UCSD-AML1 (cell line): ENCODE data around the gene KBTBD12.
"Not testable (repeated sequence)": the region's sequence is repeated elsewhere in the genome, so short reads cannot be mapped to it uniquely, and the experiment has no call there.

ENCODE experiments used
- DNase-seq: peaks from one replicate; lab custom pipeline; 2025; ENCODE audit not compliant: unreplicated experiment; lab: John Stamatoyannopoulos, UW

The KBTBD12 gene, protein sequence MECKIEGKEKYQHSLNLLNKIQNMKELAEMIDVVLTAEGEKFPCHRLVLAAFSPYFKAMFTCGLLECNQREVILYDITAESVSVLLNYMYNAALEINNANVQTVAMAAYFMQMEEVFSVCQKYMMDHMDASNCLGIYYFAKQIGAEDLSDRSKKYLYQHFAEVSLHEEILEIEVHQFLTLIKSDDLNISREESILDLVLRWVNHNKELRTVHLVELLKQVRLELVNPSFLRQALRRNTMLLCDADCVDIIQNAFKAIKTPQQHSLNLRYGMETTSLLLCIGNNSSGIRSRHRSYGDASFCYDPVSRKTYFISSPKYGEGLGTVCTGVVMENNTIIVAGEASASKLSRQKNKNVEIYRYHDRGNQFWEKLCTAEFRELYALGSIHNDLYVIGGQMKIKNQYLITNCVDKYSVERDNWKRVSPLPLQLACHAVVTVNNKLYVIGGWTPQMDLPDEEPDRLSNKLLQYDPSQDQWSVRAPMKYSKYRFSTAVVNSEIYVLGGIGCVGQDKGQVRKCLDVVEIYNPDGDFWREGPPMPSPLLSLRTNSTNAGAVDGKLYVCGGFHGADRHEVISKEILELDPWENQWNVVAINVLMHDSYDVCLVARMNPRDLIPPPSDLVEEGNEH

DNA sequence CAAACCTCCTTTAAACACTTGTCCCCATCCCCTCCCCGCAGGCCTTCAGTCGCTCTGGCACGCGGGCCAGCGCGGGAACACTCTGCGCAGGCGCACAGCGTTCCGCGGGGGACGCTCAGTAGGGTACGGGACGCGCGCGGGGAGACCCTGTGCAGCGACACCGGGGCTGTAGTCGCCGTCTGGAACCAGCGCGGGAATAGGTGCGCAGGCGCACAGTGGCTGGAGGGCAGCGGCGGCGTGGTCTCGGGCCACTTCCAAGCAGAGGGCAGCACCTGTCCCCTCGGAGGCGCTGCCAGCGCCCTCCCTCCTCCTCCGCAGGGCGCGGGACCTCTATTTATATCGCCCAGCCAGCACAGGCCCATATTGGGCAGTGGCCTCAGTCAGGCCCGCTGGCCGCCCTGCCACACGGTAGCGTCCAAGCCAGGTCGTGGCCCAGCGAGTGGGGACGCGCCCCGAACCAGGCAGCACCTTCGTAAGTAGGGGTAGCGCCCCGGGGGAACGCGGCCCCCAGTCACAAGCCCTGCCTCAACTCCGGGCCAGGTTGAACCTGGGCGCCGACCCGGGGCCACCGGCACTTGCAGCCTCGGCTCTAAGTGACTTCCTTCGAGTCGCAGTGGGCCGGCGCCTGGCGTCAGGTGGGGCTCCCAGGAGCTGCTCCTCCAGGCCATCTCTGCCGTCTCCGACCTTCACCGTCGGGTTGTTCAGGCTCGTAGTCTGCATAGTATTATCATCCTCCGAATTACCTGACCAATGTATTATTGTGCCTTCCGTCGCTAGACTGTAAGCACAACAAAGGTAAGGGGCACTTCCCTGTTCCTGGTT, at the start of gene KBTBD12:
KBTBD12 (plus strand) TSS at position 118 of the 822 bp plus-strand sequence. CDS start 7,830 bp downstream, outside the sequence.
- no peak for DNase-seq

DNA sequence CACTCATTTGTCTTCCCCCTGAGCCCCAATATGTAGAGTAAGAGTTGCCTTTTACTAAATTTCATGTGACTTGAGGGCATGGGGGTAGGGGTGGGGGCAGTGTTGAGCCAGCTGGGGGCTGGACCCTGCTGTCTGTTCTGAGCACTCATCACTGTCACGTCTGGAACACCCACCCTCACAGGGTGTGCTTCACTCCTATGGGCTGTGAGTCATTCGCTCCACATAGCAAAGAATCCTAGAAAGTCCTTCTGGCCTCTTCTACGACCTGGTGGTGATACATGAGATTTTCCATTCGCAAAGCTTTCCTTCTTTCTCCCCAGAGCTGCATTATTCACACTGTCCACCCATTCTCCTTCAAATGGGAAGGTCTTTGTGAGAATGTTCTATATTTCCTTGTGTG, 49.1 kb upstream of the KBTBD12 start:
- DNase-seq = no peak

DNA sequence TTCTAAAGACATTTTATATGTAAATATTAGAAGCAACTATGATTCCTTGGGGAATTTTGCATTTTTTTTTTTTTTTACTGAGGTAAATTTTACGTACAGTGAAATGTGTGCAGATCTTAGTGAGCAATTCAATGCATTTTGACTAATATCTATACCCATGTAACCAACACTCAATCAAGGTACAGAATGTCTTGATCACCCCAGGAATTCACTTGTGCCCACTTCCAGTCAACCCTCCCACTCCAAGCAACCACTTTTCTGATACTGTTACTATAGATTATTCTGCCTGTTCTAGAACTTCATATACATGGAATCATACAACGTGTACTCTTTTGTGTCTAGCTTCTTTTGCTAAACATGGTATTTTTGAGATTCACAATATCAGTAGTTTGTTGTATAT, 47.6 kb upstream of the KBTBD12 start:
- DNase-seq = no peak

DNA sequence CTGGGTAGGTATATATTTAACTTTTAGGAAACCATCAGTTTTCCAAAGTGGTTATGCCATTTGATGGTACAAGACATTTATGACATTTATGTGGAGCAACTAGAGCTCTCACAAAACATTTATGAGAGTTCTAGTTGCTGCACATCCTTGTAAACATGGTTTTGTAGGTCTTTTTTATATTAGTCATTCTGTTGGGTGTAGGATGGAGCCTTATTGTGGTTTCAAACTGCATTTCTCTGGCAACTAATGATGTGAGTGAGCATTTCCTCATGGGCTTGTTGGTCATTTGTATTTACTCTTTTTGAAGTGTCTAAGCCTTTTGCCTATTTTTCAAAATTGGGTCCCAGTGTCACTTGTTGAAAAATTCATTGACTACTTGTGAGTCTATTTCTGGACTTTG, 47.0 kb upstream of the KBTBD12 start:
- DNase-seq = no peak

DNA sequence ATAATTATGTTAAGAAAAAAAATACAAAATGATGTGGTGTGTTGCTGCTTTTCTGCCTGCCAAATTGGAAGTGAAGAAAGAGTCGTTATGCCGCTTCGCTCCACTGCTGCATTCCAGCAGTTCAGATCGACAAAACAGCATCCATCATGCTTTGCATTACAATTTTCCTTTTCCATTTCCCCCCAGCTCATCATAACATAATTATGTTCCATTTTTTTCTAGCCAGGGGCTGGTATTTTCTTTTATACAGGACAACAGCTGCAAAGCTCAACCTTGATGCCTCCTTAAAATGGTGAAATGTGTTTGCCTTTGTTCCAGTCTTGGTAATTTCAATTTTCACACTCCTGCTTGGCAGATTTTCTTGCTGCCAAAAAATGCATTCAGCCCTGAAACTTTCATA, 44.9 kb upstream of the KBTBD12 start:
- no peak for DNase-seq

DNA sequence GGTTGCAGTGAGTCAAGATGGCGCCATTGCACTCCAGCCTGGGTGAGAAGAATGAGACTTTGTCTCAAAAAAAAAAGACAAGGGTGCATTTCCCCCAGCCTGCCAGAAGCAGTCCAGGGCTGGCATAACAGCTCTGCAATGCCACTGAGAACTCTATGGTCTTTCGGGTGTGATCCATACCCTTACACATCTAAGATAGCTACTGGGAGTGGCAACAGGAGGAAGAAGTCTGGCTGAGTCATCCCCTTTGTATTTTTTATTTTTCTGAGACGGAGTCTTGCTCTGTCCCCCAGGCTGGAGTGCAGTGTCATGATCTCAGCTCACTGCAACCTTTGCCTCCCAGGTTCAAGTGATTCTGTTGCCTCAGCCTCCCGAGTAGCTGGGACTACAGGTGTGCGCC, 40.9 kb upstream of the KBTBD12 start:
- not testable (repeated sequence) for DNase-seq

DNA sequence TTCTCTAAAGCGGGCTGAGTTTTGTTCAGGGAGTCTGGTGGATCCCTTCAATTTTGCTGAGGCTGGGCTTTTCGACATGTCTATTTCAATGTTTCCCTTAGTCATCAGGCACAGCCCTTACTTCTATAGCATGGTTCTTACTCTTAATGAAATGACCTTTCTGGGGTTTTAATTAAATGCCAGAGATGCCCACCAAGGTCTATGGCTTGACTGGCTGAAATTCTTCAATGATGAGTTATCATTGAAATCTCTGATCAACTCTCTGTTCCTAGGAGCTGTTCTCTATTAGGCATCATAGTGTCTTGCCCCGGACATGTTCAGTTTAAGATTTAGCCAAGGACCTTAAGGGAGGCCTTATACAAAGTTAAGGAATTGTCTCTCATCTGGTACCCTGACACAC, 33.4 kb upstream of the KBTBD12 start:
- DNase-seq = no peak

DNA sequence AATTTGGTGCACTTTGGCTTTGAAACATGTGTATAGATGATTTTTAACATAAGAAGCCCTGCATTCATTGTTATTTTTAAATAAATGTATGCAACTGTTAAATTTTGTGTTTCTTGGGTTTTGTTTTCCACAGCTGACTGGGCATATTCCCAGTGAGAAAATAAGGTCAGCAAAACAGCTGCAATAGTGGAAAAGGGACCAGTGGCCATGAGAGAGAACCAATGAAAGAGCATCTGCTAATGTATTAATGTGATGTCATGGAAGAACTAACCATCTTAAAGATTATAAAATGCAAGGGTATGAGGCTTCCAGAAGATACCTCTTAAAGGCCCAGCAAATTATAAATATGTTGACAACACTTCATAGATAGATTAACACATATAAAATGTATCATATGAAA, 31.0 kb upstream of the KBTBD12 start:
- no peak for DNase-seq

DNA sequence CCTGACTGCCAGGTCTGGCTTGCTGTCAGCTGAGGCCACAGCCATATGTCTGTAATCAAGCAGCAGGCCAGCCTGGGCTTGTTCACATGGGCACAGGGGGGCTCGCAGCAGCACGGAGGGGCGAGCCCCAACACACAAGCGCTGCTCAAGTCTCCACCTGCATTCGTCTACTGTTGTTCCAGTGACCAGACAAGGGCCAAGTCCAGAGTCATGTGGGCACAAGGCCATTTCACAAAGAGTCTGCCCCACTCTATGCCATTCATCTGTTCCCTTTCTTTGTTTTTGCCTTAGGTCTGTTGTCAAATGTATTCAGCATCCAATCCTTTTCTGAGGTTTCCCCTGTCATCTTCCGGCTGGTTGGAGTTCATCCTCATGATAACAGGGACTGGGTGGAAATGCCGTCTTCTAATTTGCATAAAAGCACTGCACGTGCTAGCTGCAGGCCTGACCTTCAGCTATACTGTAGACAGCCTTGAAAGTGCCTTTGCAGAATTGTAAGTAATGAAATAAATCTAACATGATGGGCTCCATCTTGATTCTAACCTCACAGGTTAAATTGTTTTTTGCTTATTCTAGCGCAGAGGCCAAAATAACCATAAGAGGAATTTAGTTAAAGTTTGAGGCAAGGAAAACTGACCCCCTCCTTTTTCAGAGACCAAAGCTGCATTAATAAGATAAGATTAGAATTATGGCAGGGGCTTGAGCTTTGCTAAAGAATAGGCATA, 28.6 kb upstream of the KBTBD12 start:
- DNase-seq = no peak

DNA sequence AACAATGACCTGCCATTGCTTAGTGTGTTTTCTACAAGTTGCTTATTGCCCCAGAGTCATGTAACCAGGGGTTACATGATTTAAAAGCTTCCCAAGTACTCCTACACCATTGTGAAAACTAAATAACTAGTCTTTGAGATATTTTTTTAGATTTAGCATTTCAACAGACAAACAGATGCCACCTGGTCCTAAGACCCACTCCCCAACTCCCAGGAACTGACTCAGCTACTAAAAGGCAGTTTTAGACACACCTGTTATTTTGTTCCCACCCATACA, 28.1 kb upstream of the KBTBD12 start:
- DNase-seq = no peak

DNA sequence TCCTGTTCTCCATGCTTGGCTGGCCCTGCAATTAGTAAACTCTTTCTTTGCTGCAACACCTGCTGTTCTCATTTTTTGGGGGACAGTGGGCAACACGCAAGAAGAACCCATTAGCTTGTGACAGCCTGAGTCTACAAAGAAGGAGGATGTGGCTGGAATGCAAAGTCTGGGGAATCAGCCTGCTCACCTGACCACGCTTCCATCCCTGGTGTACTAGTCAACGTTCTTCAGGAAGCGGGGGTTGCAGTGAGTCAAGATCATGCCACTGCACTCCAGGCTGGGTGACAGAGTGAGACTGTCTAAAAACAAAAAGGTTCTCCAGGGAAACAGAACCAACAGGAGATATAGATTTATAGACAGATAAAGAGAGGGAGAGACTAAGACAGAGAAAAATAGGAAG, 27.7 kb upstream of the KBTBD12 start:
- DNase-seq = no peak

DNA sequence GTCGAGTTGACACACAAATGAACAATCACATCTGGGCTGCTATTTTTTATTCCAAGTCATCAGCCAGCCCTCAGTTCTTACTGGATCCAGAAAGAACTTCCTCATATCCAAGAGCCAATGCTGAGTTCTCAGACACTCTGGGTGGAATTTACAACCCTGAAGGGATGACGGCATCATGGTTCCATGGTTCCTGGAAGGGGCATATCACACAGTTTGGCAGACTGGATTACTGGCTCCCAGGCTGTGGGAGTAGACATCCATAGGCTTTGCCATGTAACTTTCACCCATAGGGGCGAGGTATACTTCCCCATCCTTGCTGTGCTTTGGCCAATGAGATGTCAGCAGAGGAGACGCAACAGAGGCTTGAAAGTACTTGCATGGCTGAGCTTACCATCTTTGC, 26.9 kb upstream of the KBTBD12 start:
- no peak for DNase-seq

DNA sequence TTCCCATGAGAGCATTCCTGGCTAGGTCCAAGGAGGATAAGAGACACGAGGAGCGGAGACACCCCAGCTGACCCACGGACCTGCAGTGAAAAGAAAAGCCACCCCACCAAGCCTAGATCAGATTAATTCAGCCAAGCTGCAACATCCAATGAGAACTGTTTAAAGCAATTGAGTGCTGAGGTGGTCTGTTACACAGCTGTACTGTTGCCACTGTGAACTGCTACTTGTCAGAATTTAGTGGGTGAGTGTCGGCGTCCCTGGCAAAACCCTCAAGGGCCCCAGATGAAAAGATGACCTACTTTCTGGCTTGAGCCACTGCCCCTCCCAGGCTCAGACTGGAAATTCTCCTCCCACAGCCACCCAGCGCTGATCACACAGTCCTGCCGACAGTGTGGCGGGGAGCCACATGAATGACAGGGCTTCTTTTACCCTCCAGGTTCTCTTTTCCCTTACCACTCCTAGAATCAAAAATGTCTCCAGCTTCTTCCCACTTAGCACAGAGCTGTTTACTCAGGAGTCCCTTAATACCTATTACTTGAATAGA, 26.4 kb upstream of the KBTBD12 start:
- no peak for DNase-seq

DNA sequence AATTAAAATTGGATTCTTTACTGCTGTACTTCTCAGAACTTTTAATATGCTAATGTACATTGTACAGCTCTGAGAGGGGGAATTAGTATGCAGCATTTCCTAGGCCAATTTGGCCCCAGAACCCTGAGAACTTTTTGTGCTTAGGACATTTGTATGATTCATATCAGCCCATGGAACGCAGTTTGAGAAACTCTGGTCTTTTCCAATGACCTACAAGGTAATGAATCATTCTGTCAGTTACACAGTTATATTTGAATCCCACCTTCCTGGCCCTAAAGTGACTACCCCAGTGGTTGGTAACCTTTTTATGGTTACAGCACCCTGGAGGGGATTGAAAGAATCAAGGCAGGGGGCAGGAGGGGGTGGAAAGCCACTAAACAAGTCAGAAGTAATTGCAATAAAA, 25.6 kb upstream of the KBTBD12 start:
- no peak for DNase-seq

DNA sequence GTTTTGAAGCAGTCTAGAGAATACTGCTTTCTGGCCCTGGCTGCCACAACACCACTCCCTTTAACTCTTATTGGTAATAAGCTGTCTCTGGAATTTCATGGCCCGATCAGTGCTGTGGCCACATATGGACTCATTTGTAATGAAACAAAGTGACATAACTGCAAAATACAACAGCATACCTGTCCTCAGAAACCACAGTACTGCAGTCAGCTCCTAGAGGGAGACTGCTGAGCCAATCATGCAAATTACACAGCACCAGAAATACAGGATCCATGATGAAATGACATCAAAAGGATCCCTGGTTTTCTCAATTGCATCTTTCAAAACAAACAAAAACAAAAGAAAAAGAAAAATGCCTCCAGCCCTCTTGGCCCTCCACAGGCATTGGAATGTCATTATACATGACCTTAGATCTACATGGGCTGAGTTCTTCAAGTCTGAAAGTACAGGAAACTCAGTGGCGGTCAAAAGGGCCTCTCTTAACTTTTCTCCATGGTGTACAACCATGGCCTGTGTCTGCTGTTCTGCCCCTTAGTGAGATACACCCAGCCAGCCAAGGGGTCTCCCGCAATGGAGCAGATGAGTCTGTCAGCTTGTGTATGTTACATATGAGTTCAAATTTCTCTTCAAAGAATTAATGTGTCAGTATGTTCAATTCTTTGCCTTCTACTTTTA, 24.9 kb upstream of the KBTBD12 start:
- DNase-seq = no peak

DNA sequence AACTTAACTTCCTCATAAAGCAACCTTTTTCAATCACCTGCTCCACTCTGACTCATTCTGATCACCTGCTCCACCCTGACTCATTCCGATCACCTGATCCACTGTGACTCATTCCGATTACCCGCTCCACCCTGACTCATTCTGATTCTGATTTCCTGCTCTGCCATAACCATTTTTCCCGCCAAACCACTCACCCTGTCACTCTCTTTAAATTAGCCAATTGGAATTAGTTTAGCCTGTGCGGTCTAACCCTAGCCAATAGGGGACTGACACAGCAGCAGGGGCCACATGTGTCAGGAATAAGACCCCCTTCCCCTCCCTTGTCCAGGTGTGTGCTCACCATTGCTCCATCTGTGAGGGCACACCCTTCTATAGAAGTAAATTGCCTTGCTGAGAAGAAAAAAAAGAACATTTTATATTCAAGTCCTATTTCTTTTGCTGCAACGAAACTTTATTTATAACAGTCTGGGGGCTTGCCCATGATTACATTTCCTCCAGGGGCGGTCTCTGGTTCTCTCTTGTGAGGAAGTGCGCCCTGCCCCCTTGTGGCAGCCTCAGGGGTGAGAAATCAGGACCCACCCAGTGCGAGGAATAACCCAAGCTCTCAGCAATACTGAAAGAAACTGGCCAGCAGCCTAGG, 24.3 kb upstream of the KBTBD12 start:
- DNase-seq = not testable (repeated sequence)

DNA sequence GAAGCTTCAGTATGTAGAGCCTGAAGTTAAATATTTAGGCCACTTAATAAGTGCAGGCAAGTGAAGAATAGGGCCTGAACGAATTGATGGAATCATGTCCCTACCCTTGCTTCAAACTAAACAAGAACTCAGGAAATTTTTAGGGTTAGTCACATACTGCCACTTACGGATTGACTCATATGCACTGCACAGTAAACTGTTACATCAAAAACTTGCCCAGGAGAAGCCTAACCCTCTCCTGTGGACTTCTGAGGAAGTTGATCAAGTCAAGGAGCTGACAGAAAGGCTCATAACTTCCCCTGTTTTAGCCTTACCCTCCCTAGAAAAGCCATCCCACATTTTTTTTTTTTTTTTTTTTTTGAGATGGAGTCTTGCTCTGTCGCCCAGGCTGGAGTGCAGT, 20.6 kb upstream of the KBTBD12 start:
- DNase-seq = no peak

DNA sequence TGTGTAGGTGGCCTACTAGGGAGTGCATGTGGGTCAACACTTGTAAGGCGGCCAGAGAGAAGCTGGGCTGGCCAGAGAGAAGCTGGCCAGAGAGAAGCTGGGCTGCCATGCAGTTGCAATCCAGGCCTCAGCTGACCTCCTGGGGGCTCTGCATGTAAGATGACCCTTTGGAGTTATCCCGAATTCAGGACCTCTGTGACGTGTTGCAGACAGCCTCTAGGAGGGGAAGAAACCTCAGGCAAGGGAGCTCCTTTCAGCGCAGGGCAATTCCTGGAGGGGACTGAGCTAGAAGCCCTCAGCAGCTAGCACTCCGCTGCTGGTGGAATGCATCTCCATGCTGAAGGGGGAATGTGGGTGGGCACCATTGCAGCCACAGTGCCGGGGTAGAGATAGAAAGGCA, 15.8 kb upstream of the KBTBD12 start:
- DNase-seq = no peak

DNA sequence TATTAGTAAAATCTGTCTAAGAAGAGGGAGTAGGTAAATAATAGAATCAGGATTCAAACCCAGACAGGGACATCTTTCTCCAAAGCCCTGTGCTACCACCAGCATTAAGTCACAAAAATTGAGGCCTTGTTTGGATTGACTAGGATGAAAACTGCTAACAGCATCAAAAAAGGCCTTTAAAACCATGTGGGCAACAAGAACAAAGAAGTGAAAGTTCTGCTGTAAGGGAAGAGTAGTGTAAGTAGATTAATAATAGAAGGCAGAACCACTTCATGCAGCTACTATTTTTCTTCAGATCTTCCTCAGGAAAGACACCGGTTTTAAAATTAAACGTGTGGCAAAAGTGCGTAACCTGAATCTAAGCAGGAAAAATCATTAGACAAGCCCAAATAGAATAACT, 15.3 kb upstream of the KBTBD12 start:
- no peak for DNase-seq

DNA sequence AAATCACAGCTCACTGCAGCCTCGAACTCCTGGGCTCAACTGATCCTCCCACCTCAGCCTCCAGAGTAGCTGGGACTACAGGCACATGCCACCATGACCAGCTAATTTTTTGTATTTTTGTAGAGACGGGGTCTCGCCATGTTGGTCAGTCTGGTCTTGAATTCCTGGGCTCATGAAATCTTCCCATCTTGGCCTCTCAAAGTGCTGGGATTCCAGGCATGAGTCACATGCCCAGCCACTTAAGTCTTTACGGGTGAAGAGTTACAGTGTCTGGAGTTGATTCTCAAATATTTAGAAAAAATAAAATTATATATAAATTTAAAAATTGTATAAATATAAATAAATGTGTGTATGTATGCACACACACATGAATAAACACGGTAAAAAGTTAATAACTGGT, 14.5 kb upstream of the KBTBD12 start:
- no peak for DNase-seq
